ENCODE results near the gene CNTNAP2.

CNTNAP2 gene

DNA sequence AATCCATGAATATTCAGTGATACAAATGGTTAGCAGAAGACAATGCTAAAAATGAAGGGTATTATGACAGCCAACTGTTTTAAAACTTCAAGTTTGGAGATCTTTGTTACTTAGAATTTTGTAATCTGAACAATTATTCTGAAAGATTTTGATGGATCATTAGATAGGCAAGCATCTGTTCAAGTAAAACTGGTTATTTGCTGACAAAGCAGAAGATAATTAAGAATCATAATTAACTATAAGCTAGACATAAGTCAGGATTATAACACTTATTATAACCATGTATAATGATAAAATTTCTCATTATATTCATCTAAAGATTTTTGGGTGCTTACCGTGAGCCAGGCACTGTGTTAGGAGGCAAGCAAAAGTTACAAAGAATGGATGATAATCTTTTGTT, 1145.1 kb downstream of the CNTNAP2 start:
- no peak for DNase-seq (ENCODE audit: extremely low read depth, low read depth)
- H3K4me3 ChIP-seq (replicated peaks; ENCODE audit: low read depth, low read length) = no peak overlapping the region
- TF ChIP-seq, protein P1, sequence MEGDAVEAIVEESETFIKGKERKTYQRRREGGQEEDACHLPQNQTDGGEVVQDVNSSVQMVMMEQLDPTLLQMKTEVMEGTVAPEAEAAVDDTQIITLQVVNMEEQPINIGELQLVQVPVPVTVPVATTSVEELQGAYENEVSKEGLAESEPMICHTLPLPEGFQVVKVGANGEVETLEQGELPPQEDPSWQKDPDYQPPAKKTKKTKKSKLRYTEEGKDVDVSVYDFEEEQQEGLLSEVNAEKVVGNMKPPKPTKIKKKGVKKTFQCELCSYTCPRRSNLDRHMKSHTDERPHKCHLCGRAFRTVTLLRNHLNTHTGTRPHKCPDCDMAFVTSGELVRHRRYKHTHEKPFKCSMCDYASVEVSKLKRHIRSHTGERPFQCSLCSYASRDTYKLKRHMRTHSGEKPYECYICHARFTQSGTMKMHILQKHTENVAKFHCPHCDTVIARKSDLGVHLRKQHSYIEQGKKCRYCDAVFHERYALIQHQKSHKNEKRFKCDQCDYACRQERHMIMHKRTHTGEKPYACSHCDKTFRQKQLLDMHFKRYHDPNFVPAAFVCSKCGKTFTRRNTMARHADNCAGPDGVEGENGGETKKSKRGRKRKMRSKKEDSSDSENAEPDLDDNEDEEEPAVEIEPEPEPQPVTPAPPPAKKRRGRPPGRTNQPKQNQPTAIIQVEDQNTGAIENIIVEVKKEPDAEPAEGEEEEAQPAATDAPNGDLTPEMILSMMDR (IDR thresholded peaks at IDR 0.05; ENCODE audit: low read depth, low read length, missing control alignments) = no peak

DNA sequence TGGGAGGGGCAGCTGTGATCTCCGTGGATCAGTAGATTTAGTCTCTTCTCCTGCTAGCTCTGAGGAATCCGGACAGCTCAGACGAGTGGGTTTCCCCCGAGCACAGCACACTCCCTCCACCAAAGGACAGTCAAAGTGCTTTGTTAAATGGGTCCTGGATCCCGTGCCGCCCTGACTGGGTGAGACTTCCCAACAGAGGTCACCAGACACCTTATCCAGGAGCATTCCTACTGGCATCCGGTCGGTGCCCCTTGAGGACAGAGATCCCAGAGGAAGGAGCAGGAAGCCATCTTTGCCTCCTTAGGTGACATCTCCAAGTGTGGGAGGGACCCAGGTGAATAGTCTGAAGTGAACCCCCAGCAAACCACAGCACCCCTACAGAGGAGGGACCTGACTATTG, 1148.9 kb downstream of the CNTNAP2 start:
- TF ChIP-seq, protein P1 (IDR thresholded peaks at IDR 0.05; ENCODE audit: low read depth, low read length, missing control alignments) = no peak
- no peak for DNase-seq (ENCODE audit: extremely low read depth, low read depth)
- no peak overlapping the region for H3K4me3 ChIP-seq (replicated peaks; ENCODE audit: low read depth, low read length)

DNA sequence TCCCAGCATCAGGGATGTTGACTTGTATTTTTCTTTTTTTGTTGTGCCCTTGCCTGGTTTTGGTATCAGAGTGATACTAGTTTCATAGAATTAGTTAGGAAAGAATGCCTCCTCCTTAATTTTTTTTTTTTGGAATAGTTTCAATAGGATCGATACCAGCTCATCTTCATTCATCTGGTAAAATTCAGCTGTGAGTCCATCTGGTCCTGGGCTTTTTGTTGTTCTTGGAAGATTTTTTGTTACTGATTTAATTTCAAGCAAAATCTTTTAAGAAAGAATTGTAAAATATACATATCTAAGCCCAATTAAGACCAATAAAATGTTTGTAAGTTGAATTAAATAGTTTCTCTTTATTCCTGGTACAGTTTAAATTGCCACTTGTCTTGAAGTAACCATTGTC, 1159.5 kb downstream of the CNTNAP2 start:
- TF ChIP-seq, protein P1 (IDR thresholded peaks at IDR 0.05; ENCODE audit: low read depth, low read length, missing control alignments) = no peak
- DNase-seq (ENCODE audit: extremely low read depth, low read depth) = no peak
- no peak overlapping the region for H3K4me3 ChIP-seq (replicated peaks; ENCODE audit: low read depth, low read length)

DNA sequence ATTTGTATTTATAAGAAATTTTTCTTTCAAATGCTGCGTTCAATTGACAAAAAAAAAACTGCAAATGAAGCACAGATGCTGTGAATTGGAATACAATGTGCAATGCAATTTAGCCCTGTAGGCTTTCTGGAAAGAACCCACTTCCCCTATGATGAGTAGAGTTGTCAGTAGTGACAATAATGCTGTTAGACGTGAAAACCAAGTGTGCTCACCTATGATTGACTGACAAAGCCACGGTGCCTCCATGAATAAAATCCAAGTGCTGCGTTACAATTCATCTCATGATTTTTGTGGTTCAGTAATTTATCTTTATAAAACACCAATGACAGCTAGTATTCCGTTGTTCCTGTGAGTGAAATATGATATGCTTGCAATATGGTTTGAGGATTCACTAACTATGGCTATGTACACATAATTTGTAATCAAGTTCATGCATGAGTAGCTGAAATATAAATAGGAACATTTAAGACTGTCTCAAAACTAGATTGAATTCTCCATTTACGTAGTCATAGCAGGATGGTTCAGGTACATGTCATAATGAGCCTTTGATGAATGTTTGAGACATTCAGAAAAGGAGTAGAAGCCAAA, 1160.3 kb downstream of the CNTNAP2 start:
- TF ChIP-seq, protein P1 (IDR thresholded peaks at IDR 0.05; ENCODE audit: low read depth, low read length, missing control alignments) = no peak
- no peak for DNase-seq (ENCODE audit: extremely low read depth, low read depth)
- no peak overlapping the region for H3K4me3 ChIP-seq (replicated peaks; ENCODE audit: low read depth, low read length)

DNA sequence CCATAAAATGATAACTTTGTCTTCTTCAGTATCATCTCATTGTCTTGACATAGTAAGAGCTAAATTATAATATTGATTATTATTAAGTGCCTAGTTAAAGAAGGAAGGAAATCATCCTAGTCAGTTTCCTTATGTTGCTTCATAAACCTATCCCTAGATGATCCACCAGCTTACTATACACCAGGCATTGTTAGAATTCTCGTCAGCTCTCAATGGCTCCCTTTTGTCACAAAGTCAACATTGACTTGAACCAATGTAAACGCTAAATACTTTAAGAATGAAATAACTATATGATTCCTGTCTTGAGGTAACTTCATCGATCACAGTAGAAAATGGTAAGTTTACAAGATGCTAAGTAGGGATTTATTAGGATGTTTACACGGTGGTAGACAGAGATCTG, 1162.9 kb downstream of the CNTNAP2 start:
- H3K4me3 ChIP-seq (replicated peaks; ENCODE audit: low read depth, low read length) = no peak overlapping the region
- DNase-seq (ENCODE audit: extremely low read depth, low read depth) = no peak
- TF ChIP-seq, protein P1 (IDR thresholded peaks at IDR 0.05; ENCODE audit: low read depth, low read length, missing control alignments) = no peak

DNA sequence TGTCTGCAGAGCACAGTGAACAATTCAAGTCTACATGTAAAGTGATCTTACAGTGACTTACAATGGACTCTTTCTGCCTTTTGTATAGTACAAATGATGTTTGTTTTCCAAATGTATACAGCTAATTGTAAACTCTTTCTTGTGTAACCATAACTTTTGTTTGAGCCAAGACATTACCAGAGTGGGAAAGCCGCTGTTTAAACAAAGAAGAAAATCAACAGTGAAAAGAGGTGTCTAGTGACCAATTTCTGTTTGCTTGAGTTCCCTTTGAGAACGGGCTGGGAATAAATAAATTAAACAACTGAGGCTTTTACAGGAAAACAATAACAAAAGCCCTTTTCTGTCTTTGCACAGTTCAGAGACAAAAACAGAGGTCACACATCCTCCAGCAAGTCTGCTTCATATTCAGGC, 1163.4 kb downstream of the CNTNAP2 start:
- H3K4me3 ChIP-seq (replicated peaks; ENCODE audit: low read depth, low read length) = no peak overlapping the region
- TF ChIP-seq, protein P1 (IDR thresholded peaks at IDR 0.05; ENCODE audit: low read depth, low read length, missing control alignments) = no peak

DNA sequence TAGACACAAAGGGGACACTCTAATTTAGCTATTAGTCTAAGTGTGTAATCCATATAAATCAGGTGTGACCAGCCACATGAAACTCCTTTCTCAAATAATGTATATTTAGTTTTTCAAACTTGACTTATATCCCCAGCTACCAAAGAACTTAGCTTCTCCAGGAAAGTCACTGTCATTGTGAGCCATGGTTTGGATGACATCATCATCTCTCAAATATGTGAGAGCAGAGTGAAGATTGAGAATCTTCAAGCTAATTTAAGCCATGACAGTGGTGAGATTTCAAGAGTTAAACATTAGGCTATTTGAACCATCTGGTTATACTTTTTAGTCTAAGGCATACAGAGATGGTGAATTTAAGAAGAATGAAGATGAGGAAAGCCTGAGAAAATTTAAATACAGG, 1165.6 kb downstream of the CNTNAP2 start:
- H3K4me3 ChIP-seq (replicated peaks; ENCODE audit: low read depth, low read length) = no peak overlapping the region
- DNase-seq (ENCODE audit: extremely low read depth, low read depth) = no peak
- TF ChIP-seq, protein P1 (IDR thresholded peaks at IDR 0.05; ENCODE audit: low read depth, low read length, missing control alignments) = no peak

More for the DNA sequence above, 1163.4 kb downstream of the CNTNAP2 start:
- no peak for DNase-seq (ENCODE audit: extremely low read depth, low read depth)
